ENCODE results near the gene GSN.
"Not testable (repeated sequence)": the region's sequence is repeated elsewhere in the genome, so short reads cannot be mapped to it uniquely, and the experiment has no call there.

Gene GSN

DNA sequence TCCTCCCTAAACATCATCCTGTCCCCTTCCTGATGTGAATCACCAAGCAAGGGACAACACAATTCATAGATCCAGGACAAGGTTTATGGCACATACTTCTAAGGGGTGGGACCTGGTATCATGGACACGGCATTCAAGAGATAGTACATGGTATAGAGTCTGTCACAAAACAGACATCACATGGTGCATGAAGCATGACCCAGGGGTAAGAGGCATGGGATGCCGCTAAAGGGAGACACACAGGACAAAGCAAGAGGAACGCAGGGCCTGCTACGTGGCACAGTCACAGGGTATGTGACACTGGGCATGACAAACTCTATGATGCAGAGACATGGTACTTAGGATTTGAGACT lies 20.7 kb downstream of the GSN start:
- DNase-seq (ENCODE audit: low read depth): no peak

- DNase-seq (ENCODE audit: low read depth): peak; percentile 86
Measured at GRCh38 chr9:121289026-121289771, 21.2 kb downstream of the GSN start.

- DNase-seq (ENCODE audit: low read depth): no peak
Measured at GRCh38 chr9:121289772-121290370, 21.9 kb downstream of the GSN start.

DNA sequence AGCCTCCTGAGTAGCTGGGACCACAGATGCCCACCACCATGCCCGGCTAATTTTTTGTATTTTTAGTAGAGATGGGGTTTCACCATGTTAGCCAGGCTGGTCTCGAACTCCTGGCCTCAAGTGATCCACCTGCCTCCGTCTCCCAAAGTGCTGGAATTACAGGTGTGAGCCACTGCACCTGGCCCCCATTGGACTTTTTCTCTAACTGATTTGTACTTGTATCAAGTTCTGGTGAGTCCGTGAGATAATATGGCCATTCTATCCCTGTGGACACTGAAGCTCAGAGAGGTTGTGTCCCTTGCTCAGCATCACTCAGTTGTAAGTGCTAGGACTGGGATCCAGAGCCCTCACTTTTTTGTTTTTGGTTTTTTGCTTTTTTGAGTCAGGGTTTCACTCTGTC lies 23.6 kb downstream of the GSN start:
- not testable (repeated sequence) for DNase-seq (ENCODE audit: low read depth)

DNA sequence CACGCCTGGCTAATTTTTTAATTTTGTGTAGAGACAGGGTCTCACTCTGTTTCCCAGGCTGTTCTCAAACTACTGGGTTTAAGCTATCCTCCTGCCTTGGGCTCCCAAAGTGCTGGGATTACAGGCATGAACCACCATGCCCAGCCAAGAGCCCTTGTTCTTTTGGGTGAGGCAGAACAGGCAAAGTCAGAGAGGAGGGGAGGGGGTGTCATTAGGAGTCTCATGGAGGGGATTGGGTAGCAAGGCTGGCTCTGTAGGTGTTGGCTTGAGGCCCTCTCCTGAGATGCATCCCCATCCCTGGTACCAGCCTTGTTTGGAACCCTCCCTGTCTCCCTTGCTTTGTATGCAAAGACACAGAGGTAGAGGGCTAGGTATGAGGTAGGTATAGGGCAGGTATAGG lies 24.1 kb downstream of the GSN start:
- DNase-seq (ENCODE audit: low read depth): no peak

DNA sequence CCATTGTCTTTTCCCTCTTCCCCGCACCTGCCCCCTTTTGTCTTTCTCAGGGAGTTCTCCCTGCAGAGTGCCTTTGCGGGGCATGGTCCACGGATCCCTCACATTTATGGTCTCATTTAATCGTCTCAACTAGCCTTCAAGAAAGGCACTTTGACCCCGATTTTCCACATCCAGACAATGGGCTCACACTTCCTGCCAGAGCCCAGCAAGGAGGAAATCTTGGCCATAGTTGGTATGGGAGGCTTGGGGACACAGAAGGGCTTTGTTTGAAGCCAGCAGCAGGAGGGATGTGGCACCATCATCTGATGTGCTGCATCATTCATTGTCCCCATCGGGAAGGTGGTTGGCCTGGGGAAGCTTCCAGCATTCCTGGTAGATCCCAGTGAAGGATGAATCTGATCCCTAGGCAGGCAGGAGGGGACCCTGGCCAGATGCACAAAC lies 24.9 kb downstream of the GSN start:
- DNase-seq (ENCODE audit: low read depth): no peak

GRCh38 chr9:121294151-121294743 lies 26.3 kb downstream of the GSN start:
- no peak for DNase-seq (ENCODE audit: low read depth)

DNA sequence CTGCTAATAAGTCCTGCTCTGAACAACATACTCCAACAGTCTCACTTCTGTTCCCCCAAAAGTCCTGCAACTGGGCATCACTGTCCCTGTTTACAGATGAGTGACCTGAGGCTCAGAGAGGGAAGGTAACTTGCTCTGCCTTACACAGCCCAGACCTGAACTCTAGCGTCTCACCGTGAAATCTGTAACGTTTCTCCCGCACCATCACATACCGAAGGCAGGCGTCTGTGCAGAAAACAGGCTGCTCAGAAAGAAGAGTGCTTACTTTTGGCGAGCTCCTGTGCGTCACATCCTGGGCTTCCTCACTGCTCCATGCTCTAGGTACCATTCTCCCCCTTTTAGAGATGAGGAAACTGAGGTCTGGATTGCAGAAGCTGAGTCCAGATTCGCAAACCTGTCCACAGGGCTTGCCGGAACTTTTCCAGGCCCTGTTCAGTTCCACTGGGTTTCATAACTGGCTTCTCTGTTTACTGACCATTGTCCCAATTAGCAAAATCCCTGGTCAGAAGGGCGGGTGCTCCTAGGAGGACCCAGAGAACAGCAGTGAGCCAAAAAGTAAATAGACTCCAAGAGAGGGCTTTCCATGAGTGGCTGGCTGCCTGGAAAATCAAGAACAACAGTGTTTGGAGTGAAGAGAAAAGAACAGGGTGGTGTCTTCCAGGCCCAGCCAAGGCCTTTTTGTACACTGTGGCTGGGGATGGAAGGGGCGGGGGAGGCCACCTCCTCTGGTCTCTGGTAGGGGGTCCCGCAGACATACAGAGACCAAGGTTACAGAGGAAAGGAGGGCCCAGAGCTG lies 27.1 kb downstream of the GSN start:
- DNase-seq (ENCODE audit: low read depth): no peak

- no peak for DNase-seq (ENCODE audit: low read depth)
Measured at GRCh38 chr9:121295662-121296191, 27.8 kb downstream of the GSN start.

- no peak for DNase-seq (ENCODE audit: low read depth)
Measured at GRCh38 chr9:121296213-121297127, 28.5 kb downstream of the GSN start.

DNA sequence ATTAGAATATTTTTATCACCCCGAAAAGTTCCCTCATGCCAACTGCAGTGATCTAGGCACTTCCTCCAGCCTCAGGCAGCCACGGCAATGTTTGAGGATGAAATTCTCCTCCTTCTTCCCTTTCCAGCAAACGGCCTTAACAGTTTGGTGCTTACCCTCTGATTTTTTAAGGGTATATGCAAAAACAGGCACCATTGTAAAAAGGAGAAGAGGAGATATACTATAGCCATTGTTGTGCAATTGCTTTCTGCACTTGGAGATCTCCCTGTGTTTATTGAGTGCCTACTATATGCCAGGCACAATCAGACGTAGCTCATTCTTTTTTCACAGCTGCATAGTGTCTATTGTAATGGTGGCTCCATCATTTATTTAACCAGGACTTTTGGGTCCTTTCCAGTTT lies 29.4 kb downstream of the GSN start:
- no peak for DNase-seq (ENCODE audit: low read depth)

GRCh38 chr9:121298016-121298538 lies 30.1 kb downstream of the GSN start:
- DNase-seq (ENCODE audit: low read depth): no peak

DNA sequence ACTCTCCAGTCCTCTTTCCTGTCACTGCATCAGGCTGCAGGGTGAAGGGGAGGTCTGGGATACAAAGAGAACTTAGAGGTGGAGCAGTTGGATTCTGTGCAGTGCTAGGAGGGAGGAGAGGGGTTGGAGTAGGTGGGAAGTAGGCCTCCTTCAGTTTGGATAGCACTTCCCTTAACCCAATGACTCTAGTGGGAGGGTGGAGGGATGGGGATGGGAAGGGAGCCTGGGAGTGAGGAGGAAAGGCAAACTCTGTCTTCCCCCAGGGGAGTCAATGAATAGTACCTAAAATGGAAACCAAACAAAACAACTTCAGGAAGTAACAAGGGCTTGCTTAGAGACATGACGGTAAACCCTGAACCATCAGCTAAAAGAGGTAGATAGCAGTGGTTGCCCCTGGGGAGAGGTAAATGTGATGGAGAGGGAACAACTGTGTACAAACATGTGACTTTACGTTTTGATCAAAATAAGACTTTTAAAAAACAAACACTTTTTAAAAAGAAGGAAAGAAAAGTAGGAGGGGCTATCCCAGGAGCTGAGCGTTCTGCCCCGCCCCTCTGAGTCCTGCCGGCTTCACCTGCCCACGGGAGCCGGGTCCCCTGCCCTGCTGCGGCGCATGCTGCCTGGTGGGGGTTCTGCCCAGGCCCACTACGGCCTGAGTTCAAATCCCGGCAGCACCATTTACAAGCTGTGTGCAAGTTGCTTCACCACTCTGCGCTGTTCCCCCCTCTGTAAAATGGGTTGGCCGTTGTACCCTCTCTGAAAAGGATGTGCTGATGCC lies 30.9 kb downstream of the GSN start:
- no peak for DNase-seq (ENCODE audit: low read depth)

- no peak for DNase-seq (ENCODE audit: low read depth)
Measured at GRCh38 chr9:121299467-121300282, 31.7 kb downstream of the GSN start.

GRCh38 chr9:121300283-121301119 lies 32.5 kb downstream of the GSN start:
- no peak for DNase-seq (ENCODE audit: low read depth)

GRCh38 chr9:121301881-121302286 lies 33.9 kb downstream of the GSN start:
- no peak for DNase-seq (ENCODE audit: low read depth)

GRCh38 chr9:121302341-121302740 lies 34.4 kb downstream of the GSN start:
- DNase-seq (ENCODE audit: low read depth): no peak

DNA sequence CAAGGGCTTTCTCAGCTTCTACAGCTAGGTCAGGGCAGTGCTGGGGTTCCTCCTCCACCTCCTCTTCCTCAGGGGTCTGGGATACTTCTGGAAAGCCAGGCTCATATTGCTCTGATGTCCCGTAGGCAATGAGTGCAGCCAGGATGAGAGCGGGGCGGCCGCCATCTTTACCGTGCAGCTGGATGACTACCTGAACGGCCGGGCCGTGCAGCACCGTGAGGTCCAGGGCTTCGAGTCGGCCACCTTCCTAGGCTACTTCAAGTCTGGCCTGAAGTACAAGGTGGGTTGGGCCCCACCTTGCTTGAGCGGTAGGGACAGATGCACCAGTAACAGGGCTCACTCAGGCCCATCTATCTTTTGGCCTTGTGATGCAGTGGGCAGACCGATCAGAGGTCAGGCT lies 34.8 kb downstream of the GSN start:
- no peak for DNase-seq (ENCODE audit: low read depth)

All from amniotic epithelial cell (primary cell).